Adrenal gland (tissue), 12 donors: ENCODE results near the gene SREBF1. TPM values are rescaled to one million over a fixed set of nuclear protein-coding genes. Genes with fewer than 3 reads are reported as not detected.

ENCODE experiments used
- DNase-seq, 7 donors: peaks; one replicate each; pipeline ENCODE4 v3.0.0-alpha.2; 2019 to 2020
- H3K27ac ChIP-seq, 5 donors: fragments of 200-600 bp; sonication (generic) in 4 of 5; 1 replicate in 3 of 5; 2 replicates in 2 of 5; pipeline versions ENCODE4 v1.5.1 to v1.8.0; 2016 to 2020; ENCODE audit warnings: mild to moderate bottlenecking in 1 of 5
- H3K27me3 ChIP-seq: fragments of 200-600 bp; 2 replicates; pipeline ENCODE4 v1.8.0; 2021
- H3K36me3 ChIP-seq, 2 donors: fragments of 200-600 bp; replicated peaks in 1 of 2; 1 replicate in 1 of 2; 2 replicates in 1 of 2; pipeline versions ENCODE4 v1.5.1 to v1.8.0; 2018 to 2022
- H3K4me1 ChIP-seq, 2 donors: fragments of 200-600 bp; replicated peaks in 1 of 2; 1 replicate in 1 of 2; 2 replicates in 1 of 2; pipeline versions ENCODE4 v1.5.1 to v1.8.0; 2018 to 2021
- H3K4me3 ChIP-seq, 4 donors: fragments of 200-600 bp; sonication (generic) in 3 of 4; one replicate each; pipeline ENCODE4 v1.5.1; 2016 to 2018
- H3K9me3 ChIP-seq, 3 donors: fragments of 200-600 bp; sonication (generic) in 1 of 3; replicated peaks in 1 of 3; 1 replicate in 2 of 3; 2 replicates in 1 of 3; pipeline versions ENCODE4 v1.5.1 to v1.8.0; 2016 to 2021
- CTCF ChIP-seq, 6 experiments: fragments of 450-650 bp in 4 of 6; fragments of 200-600 bp in 2 of 6; sonication (generic) in 1 of 6; IDR thresholded peaks; 1 replicate in 5 of 6; 2 replicates in 1 of 6; pipeline versions ENCODE4 v1.5.1 to v1.8.0; 2016 to 2021; ENCODE audit warnings: antibody characterized with exemption in 6 of 6, mild to moderate bottlenecking in 2 of 6, moderate library complexity in 1 of 6
- POLR2A ChIP-seq, 2 donors: fragments of 450-650 bp; IDR thresholded peaks; one replicate each; pipeline ENCODE4 v1.6.1; 2017; ENCODE audit warnings: antibody characterized with exemption in 2 of 2, mild to moderate bottlenecking in 2 of 2, moderate library complexity in 1 of 2
- WGBS, 4 donors: extraction: QIAGEN DNeasy Blood & Tissue Kit in 2 of 4; methylation state at CpG; one replicate each; pipeline versions ENCODE4 v1.1.5 to v1.1.7; 2013 to 2017; 5-methylcytosine and 5-hydroxymethylcytosine counted together
- intact Hi-C, 2 donors: fragments of 100-400 bp; cut with DNase I; formaldehyde crosslinking; loops; one replicate each; pipeline versions ENCODE4 v1.14.1 to v1.15.0; 2022 to 2023
- polyA plus RNA-seq, 3 donors: library from polyadenylated mRNA; stranded (reverse); fragments of 200-250 nt in 2 of 3; fragments of 350-450 nt in 1 of 3; fragmentation: Illumina TruSeq in 1 of 3; extraction: RNeasy Lipid Tissue Mini Kit (QIAGEN cat#74804) in 1 of 3; gene quantifications; one replicate each; pipeline ENCODE4 v1.2.3, GENCODE V29; 2013 to 2014
- total RNA-seq, 9 donors: library from RNA; depleted of rRNA in 4 of 9; stranded (reverse); fragments of >200 nt in 4 of 9; fragments of 120-200 nt in 1 of 9; fragmentation: NEBNext Ultra II Directional in 1 of 9; extraction: Animal tissue kit (Norgen Biotek cat#: 25700) in 1 of 9; gene quantifications; one replicate each; pipeline versions ENCODE4 v1.1.0 to v1.2.4, GENCODE V29; 2013 to 2023
- donor health status: healthy with polysubstance abuse.
- donor health status: Bipolar disorder and iron deficiency.
- donor health status: DM: yes; HTN: yes; CAD: no.
- donor health status: DM: no; HTN: no; CAD: no.
- donor health status: DM: no; HTN: no; CAD: no.
- donor health status: DM: yes; HTN: yes; CAD: no.

The SREBF1 gene
- total and polyA plus RNA-seq, 12 donors = 48.2 to 850 (median 576) TPM

GRCh38 chr17:17857496-17857895 lies 20.7 kb upstream of the SREBF1 start:
- Histone ChIP-seq H3K4me3 (no peak overlapping the region), H3K9me3 (no peaks in the 10 kb centered on the region), H3K4me1 (peaks cover 17 to 38% of the 10 kb centered on the region in 2 donors), H3K36me3 (peaks cover 0 to 9% of the 10 kb centered on the region in 2 donors), H3K27ac (peak overlapping the region; percentile 28 to 85 (median 72)), H3K27me3 (no peaks in the 10 kb centered on the region)
- TF ChIP-seq POLR2A (IDR thresholded peaks at IDR 0.05) (peak in 1 of 2 donors; percentile 39), CTCF (IDR thresholded peaks at IDR 0.05) (no peak)
- peak; percentile 71 to 91 (median 86) for DNase-seq
- intact Hi-C loops = loop anchor here in 1 of 2 donors (5.0 kb wide), 1 partner anchor 45 kb away; no protein-coding TSS in a partner anchor
- WGBS, 4 donors = 42 to 54% (median 49%) methylated on average over 4 of the region's 4 CpGs

- WGBS, 4 donors = 80 to 86% (median 85%) methylated on average over 2 of the region's 2 CpGs; no CpG with 5 or more reads in 1 of the 4 donors
- Histone ChIP-seq H3K9me3 (no peaks in the 10 kb centered on the region), H3K4me1 (peaks cover 17 to 38% of the 10 kb centered on the region in 2 donors), H3K36me3 (no peaks in the 10 kb centered on the region), H3K4me3 (no peak overlapping the region), H3K27me3 (no peaks in the 10 kb centered on the region), H3K27ac (peak overlapping the region in 3 of 5 donors; percentile 72 to 85 (median 80))
- TF ChIP-seq POLR2A (IDR thresholded peaks at IDR 0.05) (no peak), CTCF (IDR thresholded peaks at IDR 0.05) (no peak)
- intact Hi-C loops = loop anchor here in 1 of 2 donors (5.0 kb wide), 1 partner anchor 44 kb away; no protein-coding TSS in a partner anchor
- no peak for DNase-seq
Observed at GRCh38 chr17:17856386-17856785, 19.6 kb upstream of the SREBF1 start.

- Histone ChIP-seq H3K4me3 (no peak overlapping the region), H3K9me3 (no peaks in the 10 kb centered on the region), H3K36me3 (no peaks in the 10 kb centered on the region), H3K4me1 (peaks cover 17 to 38% of the 10 kb centered on the region in 2 donors), H3K27me3 (no peaks in the 10 kb centered on the region), H3K27ac (peak overlapping the region in 3 of 5 donors; percentile 72 to 85 (median 80))
- peak in 6 of 7 donors; percentile 63 to 84 (median 72) for DNase-seq
- TF ChIP-seq POLR2A (IDR thresholded peaks at IDR 0.05) (no peak), CTCF (IDR thresholded peaks at IDR 0.05) (no peak)
- intact Hi-C loops = loop anchor here in 1 of 2 donors (5.0 kb wide), 1 partner anchor 44 kb away; no protein-coding TSS in a partner anchor
- 35 to 49% (median 42%) methylated on average over 2 to 3 of the region's 3 CpGs for WGBS, 4 donors
Observed at GRCh38 chr17:17855976-17856375, 19.2 kb upstream of the SREBF1 start.

- TF ChIP-seq CTCF (IDR thresholded peaks at IDR 0.05) (no peak), POLR2A (IDR thresholded peaks at IDR 0.05) (no peak)
- DNase-seq = no peak
- Histone ChIP-seq H3K27me3 (no peaks in the 10 kb centered on the region), H3K4me1 (peaks cover 33 to 52% of the 10 kb centered on the region in 2 donors), H3K36me3 (no peaks in the 10 kb centered on the region), H3K4me3 (no peak overlapping the region), H3K27ac (peak overlapping the region in 1 of 5 donors; percentile 85), H3K9me3 (no peaks in the 10 kb centered on the region)
- intact Hi-C loops = no loop called here
- 90 to 95% (median 91%) methylated on average over 8 of the region's 8 CpGs for WGBS, 4 donors
Observed at GRCh38 chr17:17853811-17854447, 17.1 kb upstream of the SREBF1 start.
